HG03045 (cell line): Measurements from ENCODE around the gene MYO1D.
"Not testable (repeated sequence)": the region's sequence is repeated elsewhere in the genome, so short reads cannot be mapped to it uniquely, and the experiment has no call there.

ENCODE experiments used
- ATAC-seq: cut with Tn5 transposase; IDR thresholded peaks from one replicate; pipeline ENCODE4 v1.9.1; 2021; ENCODE audit warnings: mild to moderate bottlenecking, moderate library complexity; ENCODE audit not compliant: unreplicated experiment

The MYO1D gene

DNA sequence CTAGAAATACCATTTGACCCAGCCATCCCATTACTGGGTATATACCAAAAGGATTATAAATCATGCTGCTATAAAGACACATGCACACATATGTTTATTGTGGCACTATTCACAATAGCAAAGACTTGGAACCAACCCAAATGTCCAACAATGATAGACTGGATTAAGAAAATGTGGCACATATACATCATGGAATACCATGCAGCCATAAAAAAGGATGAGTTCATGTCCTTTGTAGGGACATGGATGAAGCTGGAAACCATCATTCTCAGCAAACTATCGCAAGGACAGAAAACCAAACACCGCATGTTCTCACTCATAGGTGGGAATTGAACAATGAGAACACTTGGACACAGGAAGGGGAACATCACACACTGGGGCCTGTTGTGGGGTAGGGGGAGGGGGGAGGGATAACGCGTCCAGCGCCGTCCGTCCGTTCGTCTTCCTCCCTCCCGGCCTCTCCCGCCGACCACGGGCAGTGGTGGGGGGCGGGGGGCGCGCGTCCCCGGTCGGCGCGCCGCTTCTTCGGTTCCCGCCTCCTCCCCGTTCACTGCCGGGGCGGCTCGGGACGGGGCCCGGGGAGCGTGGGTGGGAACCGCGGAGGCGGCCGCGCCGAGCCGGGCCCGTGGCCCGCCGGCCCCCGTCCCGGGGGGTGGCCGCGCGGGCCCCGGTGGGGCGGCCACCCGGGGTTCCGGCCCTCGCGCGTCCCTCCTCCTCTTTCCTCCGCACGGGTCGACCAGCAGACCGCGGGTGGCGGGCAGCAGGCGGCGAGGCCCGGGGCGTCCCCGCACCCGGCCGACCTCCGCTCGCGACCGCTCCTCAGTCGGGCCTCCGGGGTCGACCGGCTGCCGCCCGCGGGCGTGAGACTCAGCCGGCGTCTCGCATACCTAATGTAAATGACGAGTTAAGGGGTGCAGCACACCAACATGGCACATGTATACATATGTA lies 54.7 kb downstream of the MYO1D start:
- not testable (repeated sequence) for ATAC-seq

DNA sequence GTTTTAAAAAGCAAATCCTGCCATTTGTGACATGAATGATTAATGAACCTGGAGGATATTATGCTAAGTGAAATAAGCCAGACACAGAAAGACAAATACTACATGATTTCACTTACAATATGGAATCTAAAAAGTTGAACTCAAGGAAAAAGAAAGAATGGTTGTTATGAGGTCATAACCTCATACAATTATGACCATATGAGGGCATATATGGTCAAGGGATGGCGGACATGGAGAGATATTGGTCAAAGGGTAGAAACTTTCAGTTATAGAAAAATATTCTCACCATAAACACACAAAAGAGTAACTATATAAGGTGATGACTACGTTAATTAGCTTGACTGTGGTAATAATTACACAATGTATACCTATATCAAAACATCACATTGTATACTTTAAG lies 56.5 kb downstream of the MYO1D start:
- ATAC-seq, result no peak

DNA sequence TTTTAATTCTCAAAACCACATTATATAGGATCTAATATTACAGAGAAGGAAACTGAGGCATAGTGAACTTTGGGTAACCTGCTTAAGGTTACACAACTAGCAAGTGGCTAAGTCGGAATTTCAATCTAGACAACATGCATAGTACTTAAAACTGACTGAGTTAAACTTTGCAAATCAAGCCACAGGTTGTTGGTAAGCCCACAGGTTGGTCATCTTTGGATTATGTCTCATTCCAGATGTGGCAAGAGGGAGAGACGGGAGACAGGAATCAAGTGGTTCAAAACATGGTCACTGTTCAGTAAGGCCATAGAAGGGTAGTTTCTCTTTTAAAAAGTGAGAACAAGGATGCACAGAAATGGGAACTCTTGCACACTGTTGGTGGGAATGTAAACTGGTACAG lies 57.1 kb downstream of the MYO1D start:
- ATAC-seq, result no peak

DNA sequence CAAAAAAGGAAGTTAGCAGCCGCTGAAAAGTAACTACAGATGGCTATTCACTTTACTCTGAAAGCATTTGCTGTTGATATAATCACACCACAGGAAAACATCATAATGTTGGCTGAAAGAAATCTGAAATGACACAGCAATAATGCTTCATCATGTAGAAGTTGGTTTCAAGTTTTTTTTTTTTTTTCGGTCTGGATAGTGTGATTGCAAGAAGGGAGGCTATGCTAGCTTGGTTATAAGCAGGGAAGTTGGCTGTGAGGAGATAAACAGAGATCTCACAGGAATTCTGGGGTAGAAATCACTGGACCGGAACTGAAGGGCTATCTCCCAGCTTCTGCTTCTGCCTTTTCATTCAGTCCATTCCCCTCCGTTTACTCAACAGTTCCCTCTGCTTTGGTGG lies 57.9 kb downstream of the MYO1D start:
- ATAC-seq, result no peak

DNA sequence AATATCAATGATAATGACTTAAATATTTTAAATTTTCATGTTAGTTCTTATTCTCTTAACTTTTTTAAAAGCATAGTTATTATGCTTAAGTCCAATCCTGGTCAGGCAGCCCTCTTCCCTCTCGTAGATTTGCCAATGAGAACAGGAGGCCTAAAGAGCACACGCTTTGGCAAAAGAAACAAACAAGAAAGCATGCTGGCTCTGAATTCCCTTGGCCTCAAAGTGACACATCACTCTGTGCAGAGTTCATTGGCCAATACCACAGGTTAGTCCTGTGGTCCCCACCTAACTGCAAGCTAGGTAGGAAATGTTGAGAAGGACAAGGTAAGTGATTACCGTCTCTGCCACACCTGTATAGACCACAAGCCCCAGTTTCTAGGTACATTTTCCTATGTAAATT lies 61.5 kb downstream of the MYO1D start:
- ATAC-seq, result no peak

DNA sequence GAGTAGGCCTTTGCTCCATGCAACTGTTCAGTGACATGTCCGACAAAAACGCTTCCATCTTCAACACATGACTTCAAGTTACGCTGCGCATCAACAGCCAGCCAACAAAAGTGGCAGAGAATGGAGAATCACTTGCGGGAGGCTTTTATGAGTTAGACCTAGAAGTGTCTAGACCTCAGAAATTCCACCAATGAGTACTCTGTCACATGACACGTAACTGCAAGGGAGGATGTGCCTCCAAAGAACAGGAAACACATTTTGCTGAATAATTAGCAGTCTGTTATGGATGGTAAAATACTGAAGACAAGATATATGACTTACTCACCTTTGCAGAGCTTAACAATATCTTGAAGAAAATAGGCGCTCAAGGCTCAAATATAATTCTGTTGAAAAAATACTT lies 62.1 kb downstream of the MYO1D start:
- no peak for ATAC-seq

DNA sequence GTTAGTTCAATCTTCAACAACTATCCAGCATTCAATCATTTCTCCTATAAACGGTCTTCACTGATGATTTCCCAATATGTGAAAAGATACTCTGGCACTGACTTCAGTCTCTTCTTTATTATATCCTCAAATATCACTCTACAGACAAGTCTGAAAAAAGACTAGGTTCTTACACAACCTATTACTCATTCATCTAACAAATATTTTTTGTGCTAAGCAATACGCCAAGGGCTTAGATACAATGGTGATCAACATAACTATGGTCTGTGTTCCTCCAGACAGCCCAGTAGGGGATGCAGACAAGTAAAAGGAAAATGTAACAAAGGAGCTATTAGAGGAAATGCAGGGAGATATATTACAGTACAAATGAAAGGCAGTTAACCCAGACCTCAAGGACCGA lies 63.9 kb downstream of the MYO1D start:
- ATAC-seq, result no peak

DNA sequence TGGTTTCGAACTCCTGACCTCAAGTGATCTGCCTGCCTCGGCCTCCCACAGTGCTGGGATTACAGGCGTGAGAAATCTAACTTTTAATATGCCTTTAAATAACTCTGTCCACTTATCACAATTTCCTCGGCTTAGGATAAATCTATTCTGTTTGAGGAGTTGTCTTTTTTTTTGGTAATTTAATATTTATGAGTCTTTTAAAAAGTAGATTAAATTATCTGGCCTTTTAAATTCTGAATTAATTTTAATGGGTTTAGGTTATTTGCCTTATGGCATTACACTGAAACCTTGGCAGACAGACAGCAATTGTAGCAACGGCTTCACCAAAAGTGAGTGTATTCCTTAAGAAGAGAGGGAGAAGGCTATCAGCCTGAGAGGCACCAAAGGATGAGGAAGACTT lies 66.2 kb downstream of the MYO1D start:
- no peak for ATAC-seq

DNA sequence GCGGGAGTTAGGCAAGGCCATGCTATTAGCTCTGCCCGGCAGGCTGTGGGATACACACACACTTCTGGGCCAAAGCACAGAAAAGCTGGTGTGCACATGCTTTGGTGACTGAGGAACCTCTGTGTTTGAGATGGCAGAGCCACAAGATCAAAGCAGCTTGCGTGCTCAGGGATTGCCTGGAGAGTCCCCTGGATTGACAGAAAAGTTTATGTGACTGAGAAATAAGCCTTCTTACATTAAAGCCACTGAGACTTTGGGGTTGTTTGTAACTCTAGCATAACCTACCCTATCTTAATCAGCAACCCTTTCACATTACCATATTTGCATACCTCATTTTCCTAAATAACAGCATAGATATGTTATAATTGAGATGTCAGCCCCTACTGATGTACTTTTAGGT lies 69.3 kb downstream of the MYO1D start:
- no peak for ATAC-seq

DNA sequence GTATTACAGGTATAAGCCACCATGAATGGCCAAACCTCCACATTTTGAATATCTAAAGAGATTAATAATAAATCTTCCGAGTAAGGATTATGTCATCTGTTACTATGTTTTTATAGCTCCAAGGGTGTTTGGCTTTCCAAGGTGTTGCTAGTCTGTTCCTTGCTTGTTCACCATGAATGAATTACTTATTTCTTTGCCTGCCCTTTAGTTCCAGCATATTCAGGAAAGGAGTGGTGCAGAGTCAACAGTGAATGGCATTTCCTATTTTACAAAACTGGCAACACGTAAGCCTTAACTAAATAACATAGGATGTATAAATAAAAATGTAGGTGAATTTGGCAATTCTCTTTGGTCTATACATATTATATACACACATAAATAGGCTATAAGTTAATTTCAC lies 70.3 kb downstream of the MYO1D start:
- ATAC-seq, result no peak

DNA sequence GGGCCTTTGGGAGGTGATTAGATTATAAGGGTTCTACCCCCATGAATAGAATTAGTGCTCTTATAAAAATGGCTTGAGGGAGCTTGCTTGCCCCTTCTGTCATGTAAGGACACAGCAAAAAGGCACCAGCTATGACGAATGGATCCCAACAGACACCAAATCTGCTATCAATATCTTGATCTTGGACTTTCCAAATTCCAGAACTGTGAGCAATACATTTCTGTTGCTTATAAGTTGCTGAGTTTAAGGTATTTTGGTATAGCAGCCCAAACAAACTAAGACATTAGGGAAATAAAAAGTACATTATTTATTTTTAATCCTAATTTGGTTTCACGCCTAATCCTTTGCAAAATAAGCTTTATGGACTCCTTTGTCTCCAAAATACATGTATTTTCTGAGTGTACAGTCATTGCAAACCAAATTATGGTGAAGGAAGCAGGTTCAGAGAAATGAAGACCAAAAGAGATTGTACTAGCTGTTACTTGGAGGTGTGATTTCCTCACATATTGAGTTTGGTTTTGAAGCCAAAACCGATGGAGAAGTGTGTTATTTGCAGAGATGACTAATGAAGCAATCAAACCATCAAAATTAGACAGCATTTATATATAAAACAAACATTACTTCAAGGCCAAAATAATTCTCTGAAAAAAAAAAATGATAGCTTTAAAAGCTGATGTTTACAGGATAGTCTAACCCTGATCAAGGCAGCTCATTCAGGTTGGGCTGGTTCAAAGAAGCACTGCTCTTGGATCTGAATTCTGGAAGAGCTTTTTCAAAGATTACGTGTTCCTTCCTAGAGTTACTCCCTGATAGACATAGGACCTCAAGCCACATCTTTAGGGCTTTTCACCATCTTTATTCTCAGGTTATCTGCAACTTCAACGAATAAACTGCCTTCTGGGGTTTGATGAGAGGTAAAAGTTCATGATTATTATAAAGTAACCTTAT lies 71.6 kb downstream of the MYO1D start:
- ATAC-seq, result no peak

DNA sequence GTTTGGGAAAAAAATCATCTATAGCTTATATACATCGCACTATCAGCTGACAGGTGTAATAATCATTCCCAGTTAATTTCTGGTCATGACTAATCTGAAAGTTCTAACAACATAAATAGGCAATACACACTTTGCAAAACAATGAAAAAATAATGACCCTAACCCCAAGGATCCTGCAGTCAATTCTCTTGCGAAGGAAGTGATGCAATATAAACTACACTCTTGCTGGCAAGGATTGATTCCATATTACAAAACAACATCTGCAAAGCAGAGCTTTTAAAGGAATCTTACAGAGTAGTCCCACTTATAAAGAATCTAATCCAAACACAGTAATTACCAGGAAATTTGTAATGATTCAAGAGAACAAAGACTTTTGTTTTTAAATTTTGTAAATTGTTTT lies 73.4 kb downstream of the MYO1D start:
- ATAC-seq, result no peak

DNA sequence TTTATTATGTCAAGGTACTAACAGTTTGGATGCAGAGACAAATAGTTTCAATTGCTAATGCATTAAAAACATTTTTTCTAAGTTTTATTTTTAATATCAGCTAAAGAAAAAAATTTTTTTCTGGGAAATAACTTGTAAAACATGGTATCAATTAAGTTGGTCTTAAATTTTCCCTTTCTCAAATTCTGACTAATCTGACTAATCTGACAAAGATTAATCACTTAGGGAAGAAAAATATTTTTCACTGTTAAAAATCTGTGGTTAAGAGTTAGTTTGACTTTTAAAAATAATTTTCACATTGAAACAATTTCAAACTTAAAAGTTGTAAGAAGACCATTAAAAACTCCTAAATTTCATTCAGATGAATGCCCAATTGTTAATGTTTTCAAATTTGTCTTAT lies 74.6 kb downstream of the MYO1D start:
- ATAC-seq, result no peak

DNA sequence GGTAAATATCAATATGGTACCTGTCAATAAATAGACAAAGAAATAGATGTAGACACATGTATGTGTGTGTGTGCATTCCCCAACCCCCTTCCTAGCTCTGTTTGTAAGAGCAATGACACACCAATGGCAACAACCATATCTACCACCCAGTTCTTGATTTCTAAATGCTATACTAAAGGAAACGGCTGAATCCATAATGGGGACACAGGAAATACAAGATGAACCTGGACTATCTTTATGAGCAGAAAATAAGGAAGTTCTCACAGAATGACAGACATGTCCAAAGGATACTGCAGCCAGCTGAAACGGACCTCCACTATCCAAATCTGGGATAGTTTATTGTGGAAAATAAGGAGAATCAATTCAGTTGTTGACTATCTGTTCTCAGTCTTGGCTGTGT lies 75.3 kb downstream of the MYO1D start:
- ATAC-seq, result no peak

DNA sequence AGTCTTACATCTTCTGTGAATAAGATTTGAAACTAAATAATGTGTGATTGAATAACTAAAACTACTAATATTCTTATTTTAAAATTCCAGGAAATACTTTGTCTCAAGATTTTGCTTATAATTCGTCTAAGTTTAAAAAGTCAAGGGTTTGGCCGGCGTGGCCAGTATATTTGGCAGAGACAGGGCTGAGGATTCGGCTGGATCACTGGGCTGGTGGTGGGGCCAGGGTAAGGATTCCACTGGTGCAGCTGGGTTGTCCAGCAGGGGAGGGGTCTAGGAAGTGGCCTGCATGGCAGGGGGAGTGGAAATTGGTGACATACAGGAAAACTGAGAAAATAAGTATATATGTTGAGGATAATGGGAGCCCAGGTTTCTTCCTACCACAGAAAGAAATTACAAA lies 75.7 kb downstream of the MYO1D start:
- ATAC-seq, result no peak

DNA sequence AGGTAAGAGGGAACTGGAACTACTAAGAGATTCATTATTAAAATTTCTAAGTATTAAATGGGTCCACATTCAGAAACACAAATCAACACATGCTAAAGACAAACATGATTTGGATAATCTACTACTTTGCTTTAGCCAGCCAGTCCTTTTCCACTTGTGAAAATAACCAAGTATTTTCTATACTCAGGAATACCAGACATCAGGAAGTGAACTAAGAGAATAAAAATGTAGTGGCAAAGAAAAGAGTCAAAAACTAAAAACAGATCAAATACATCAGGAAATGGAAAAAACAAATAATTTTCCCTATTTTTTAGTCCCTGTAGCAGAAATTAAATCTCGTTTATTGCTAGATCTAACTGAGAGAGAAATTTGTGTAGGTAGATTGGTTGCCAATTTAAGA lies 78.0 kb downstream of the MYO1D start:
- no peak for ATAC-seq

DNA sequence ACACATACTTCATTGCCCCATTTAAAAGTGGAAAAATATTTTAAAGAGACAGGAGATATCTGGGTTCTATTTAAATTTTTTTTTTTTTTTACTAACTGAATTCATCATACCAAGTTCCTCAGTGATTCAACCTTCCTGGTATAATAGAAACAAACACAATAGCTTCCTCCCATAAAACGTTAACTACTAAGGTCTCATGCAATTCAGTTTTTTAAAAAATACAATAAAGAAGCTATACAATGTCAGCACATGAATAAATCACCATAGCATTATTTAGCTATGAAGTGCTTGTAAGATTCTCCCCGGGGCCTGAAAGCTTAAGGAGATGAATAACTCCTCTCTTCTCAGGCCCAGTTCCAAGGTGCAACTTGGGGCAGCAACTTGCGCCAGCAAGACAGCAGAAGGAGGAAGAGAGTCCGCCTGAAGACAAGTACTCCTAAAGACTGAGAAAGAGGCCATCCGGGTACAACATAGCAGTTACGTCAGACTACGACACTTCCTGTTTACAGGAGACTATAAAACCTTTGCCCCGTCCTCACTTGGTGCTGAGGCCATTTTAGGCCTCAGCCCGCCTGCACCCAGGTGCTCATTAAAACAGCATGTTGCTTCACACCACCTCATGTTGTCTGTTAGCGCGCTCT lies 81.5 kb downstream of the MYO1D start:
- ATAC-seq, result no peak

DNA sequence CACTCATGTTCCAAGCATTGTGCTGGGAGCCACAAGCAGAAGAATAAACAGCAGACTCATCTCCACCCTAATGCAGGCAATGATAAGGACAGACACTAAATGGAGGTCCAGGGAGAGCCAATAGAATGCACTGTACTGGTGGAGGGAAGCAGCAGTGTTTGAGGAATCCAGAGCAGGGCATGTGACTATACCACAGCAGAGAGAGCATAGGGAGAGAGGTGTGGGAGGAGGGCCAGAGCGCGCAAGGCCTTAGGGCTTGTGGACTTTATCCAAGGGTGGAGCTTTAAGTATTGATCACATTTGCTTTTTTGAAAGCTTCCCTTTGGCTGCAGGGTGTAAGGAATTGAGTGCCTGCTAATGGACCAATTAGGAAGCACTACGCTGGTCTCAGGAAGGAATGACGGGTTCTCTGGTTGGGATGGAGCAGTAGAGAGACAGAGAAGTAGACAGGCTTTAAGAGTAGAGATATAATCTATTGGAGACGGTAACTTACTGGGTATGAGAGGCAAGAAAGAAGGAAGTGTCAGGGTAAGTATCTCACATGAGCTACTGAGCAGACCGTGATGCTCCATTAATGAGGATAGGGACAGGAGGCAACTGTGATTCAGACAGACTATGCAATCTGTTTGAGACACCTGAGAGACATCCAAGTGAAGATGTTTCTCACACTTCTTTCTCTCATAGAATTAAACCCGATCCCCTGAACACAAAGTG lies 82.2 kb downstream of the MYO1D start:
- no peak for ATAC-seq

DNA sequence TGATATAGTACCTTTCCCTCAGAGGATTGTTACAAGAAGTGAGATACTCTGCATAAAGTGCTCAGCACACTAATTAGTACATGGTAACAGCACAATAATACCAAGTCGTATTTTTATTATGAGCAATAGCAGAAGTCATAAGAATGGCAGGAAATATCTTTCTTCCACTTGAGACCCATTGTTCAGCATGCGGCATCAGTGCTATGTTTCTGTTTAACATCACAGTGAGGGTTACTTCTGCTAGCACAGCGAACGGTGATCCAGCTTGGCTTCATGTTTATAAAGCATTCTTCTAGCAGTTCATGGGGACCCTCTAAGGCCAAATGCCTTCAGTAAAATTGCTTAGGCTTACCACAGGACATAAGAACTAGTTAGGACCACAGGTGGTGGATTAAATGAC lies 83.1 kb downstream of the MYO1D start:
- ATAC-seq, result no peak

DNA sequence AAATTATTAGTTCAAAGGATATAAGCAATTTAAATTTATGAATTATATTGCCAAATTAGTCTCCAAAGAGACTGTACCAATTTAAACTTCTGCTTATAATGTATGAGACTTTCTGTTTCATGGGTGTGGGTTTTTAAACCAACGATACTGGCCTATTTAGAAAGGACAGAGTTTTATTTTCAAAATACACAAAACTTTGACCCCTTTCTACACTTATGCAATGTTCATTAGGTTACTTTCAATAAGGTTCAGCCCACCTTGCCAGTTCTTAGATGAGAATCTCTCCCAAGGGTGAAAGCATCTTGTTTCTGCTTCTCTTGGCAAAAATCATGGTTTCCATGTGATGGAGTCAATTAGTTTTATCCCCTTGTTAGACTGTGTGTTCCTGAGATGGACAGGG lies 84.7 kb downstream of the MYO1D start:
- ATAC-seq, result no peak

DNA sequence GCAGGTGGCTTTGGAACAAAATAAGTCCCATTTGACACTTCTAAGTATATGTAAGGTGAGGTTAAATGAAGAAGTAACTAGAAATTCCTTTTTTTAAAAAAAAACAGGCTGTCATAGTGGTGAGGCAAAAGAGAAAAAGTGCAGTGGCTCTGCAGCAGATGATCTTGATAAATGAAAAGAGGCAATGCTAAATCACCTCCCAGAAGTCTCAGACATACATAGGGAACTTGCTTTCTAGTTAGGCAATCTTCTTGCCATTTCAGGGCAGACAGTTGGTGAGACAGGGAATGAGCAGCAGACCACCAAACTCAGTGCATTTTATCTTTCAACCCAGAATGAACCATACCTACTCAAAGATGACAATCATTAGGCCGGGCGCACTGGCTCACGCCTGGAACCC lies 90.8 kb downstream of the MYO1D start:
- no peak for ATAC-seq
